ENCODE results near the gene RRAGC.

GRCh38 chr1:38819040-38819439, 40.5 kb downstream of the RRAGC start:
- TF ChIP-seq REST (IDR thresholded peaks at IDR 0.05; ENCODE audit: insufficient read depth in 1 of 2, low read depth in 2 of 2, low read length in 2 of 2) (no peak), TAF1 (IDR thresholded peaks at IDR 0.05; ENCODE audit: borderline replicate concordance, insufficient read depth, low read length) (no peak), POLR2AphosphoS5 (IDR thresholded peaks at IDR 0.05; ENCODE audit: low read depth, low read length) (no peak), SIN3A (IDR thresholded peaks at IDR 0.05; ENCODE audit: borderline replicate concordance, insufficient read depth, low read length) (no peak)

All from PFSK-1 (cell line).